ENCODE results near the gene ROGDI.

ROGDI gene

GRCh38 chr16:4765511-4766474 is 36.6 kb downstream of the ROGDI start:
- no peak for DNase-seq

GRCh38 chr16:4763791-4764190 is 38.6 kb downstream of the ROGDI start:
- no peak for DNase-seq

GRCh38 chr16:4762205-4762604 is 40.2 kb downstream of the ROGDI start:
- no peak for DNase-seq

GRCh38 chr16:4760221-4760910 is 42.1 kb downstream of the ROGDI start:
- no peak for DNase-seq

GRCh38 chr16:4755687-4756086 is 46.7 kb downstream of the ROGDI start:
- no peak for DNase-seq

- no peak for DNase-seq
These were observed 47.6 kb downstream of the ROGDI start for GRCh38 chr16:4754865-4755264.

- no peak for DNase-seq
These were observed 49.2 kb downstream of the ROGDI start for GRCh38 chr16:4753227-4753626.

- DNase-seq, result no peak
These were observed 49.9 kb downstream of the ROGDI start for GRCh38 chr16:4752351-4753100.

- no peak for DNase-seq
These were observed 51.5 kb downstream of the ROGDI start for GRCh38 chr16:4750896-4751295.

GRCh38 chr16:4749700-4750257 is 52.7 kb downstream of the ROGDI start:
- no peak for DNase-seq

GRCh38 chr16:4748682-4749411 is 53.6 kb downstream of the ROGDI start:
- no peak for DNase-seq

- no peak for DNase-seq
These were observed 54.3 kb downstream of the ROGDI start for GRCh38 chr16:4747906-4748681.

GRCh38 chr16:4746991-4747574 is 55.4 kb downstream of the ROGDI start:
- no peak for DNase-seq
